Activated naive CD4-positive, alpha-beta T cell treated with anti-CD3 and anti-CD28 coated beads, Interleukin-2, amount 10 ng/mL, durations not matched to agents 7 days and 5 days (primary cell): ENCODE results near the gene PPP1R7.

Source experiments
- CTCF ChIA-PET: fragments of 350-600 bp; sonication (Branson Sonifier 250); formaldehyde crosslinking; loops from one replicate; lab custom pipeline; 2021; ENCODE audit warnings: antibody characterized with exemption; lab: Charles Lee
- DNase-seq: peaks from one replicate; pipeline ENCODE4 v3.0.0-alpha.2; 2020
- H3K27ac Mint-ChIP-seq: one replicate; pipeline ENCODE4 v1.8.0; 2021; ENCODE audit warnings: mild to moderate bottlenecking, moderate library complexity, mixed read lengths
- H3K27me3 Mint-ChIP-seq: one replicate; pipeline ENCODE4 v1.8.0; 2021; ENCODE audit warnings: mild to moderate bottlenecking, mixed read lengths
- H3K36me3 Mint-ChIP-seq: one replicate; pipeline ENCODE4 v1.8.0; 2021; ENCODE audit warnings: mixed read lengths
- H3K4me1 Mint-ChIP-seq: one replicate; pipeline ENCODE4 v1.8.0; 2021; ENCODE audit warnings: mixed read lengths
- H3K4me3 Mint-ChIP-seq: one replicate; pipeline ENCODE4 v1.8.0; 2021; ENCODE audit warnings: mild to moderate bottlenecking, moderate library complexity, mixed read lengths
- H3K9me3 Mint-ChIP-seq: one replicate; pipeline ENCODE4 v1.8.0; 2021; ENCODE audit warnings: mixed read lengths

PPP1R7 gene

GRCh38 chr2:241129086-241129871, 21.0 kb upstream of the PPP1R7 start:
- Mint-ChIP-seq H3K36me3 (peaks cover 21% of the 10 kb centered on the region), H3K27me3 (no peaks in the 10 kb centered on the region), H3K4me1 (peaks cover 15% of the 10 kb centered on the region), H3K4me3 (no peak overlapping the region), H3K27ac (no peak overlapping the region), H3K9me3 (no peaks in the 10 kb centered on the region)
- DNase-seq: peak; percentile 9
- CTCF ChIA-PET: no interaction called here

DNA sequence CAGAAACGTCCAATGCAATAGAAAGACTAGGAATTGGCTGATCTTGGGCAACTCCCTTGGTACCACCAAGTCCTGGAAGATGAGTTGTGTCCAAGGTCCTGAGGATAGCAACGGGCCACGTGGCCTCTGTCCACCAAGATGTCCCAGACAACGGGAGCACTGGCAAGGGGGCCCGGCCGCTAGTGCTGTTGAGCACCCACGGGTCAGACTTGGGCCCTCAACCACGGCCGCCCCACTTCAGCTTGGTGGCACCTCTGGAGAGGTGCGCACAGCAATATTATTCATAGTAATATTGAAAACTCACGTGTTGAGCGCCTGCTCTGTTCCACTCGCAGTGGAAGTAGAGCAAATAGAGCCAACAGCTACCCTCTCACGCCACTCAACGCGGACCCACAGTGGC, 20.0 kb upstream of the PPP1R7 start:
- H3K36me3 Mint-ChIP-seq: peaks cover 21% of the 10 kb centered on the region
- peaks cover 15% of the 10 kb centered on the region for H3K4me1 Mint-ChIP-seq
- H3K27me3 Mint-ChIP-seq: no peaks in the 10 kb centered on the region
- no peaks in the 10 kb centered on the region for H3K9me3 Mint-ChIP-seq
- CTCF ChIA-PET: no interaction called here
- H3K4me3 Mint-ChIP-seq: no peak overlapping the region
- H3K27ac Mint-ChIP-seq: no peak overlapping the region
- no peak for DNase-seq

GRCh38 chr2:241131531-241131930, 18.7 kb upstream of the PPP1R7 start:
- no peak overlapping the region for H3K4me3 Mint-ChIP-seq
- H3K9me3 Mint-ChIP-seq: no peaks in the 10 kb centered on the region
- CTCF ChIA-PET: no interaction called here
- DNase-seq: no peak
- H3K27me3 Mint-ChIP-seq: no peaks in the 10 kb centered on the region
- H3K36me3 Mint-ChIP-seq: peaks cover 28% of the 10 kb centered on the region
- H3K27ac Mint-ChIP-seq: no peak overlapping the region
- peaks cover 15% of the 10 kb centered on the region for H3K4me1 Mint-ChIP-seq

- Mint-ChIP-seq H3K36me3 (peaks cover 25% of the 10 kb centered on the region), H3K4me1 (peaks cover 9% of the 10 kb centered on the region), H3K27me3 (no peaks in the 10 kb centered on the region), H3K27ac (no peak overlapping the region), H3K4me3 (no peak overlapping the region), H3K9me3 (no peaks in the 10 kb centered on the region)
- CTCF ChIA-PET: no interaction called here
- peak; percentile 5 for DNase-seq
Measured at GRCh38 chr2:241132538-241133435, 17.5 kb upstream of the PPP1R7 start.

- Mint-ChIP-seq H3K4me3 (no peak overlapping the region), H3K4me1 (peaks cover 4% of the 10 kb centered on the region), H3K36me3 (peaks cover 26% of the 10 kb centered on the region), H3K27me3 (no peaks in the 10 kb centered on the region), H3K9me3 (no peaks in the 10 kb centered on the region), H3K27ac (no peak overlapping the region)
- peak; percentile 5 for DNase-seq
- CTCF ChIA-PET: no interaction called here
Measured at GRCh38 chr2:241133436-241133820, 16.8 kb upstream of the PPP1R7 start.

GRCh38 chr2:241134711-241135110, 15.6 kb upstream of the PPP1R7 start:
- CTCF ChIA-PET: no interaction called here
- H3K4me1 Mint-ChIP-seq: no peaks in the 10 kb centered on the region
- H3K36me3 Mint-ChIP-seq: peaks cover 29% of the 10 kb centered on the region
- no peaks in the 10 kb centered on the region for H3K9me3 Mint-ChIP-seq
- no peaks in the 10 kb centered on the region for H3K27me3 Mint-ChIP-seq
- H3K27ac Mint-ChIP-seq: no peak overlapping the region
- H3K4me3 Mint-ChIP-seq: no peak overlapping the region
- DNase-seq: peak; percentile 16

GRCh38 chr2:241135737-241136136, 14.5 kb upstream of the PPP1R7 start:
- no peak overlapping the region for H3K27ac Mint-ChIP-seq
- H3K27me3 Mint-ChIP-seq: no peaks in the 10 kb centered on the region
- no peaks in the 10 kb centered on the region for H3K4me1 Mint-ChIP-seq
- CTCF ChIA-PET: interaction anchor here (0.9 kb wide), 1 partner anchor 10 kb away, joined by 5 read pairs; no protein-coding TSS in a partner anchor
- DNase-seq: no peak
- no peak overlapping the region for H3K4me3 Mint-ChIP-seq
- peaks cover 29% of the 10 kb centered on the region for H3K36me3 Mint-ChIP-seq
- H3K9me3 Mint-ChIP-seq: no peaks in the 10 kb centered on the region

DNA sequence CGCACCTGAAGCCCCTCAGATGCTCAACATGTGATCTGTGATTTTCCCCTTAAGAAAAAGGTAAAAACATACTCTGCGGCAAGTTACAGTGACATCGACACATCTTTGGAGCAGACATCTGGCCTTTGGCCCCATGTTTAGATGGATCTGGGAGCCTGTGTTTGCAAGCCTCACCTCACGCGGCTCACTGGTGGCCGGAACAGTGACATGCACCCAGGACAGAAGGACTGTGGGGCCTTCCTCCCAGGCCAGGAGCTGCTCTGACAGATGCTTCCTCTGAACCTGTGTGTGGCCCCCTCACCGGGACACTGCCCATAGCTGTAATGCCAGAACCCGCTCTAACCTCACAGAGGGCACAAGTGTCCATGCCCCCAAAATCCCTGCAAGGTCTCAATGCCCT, 14.1 kb upstream of the PPP1R7 start:
- peaks cover 28% of the 10 kb centered on the region for H3K36me3 Mint-ChIP-seq
- no peaks in the 10 kb centered on the region for H3K27me3 Mint-ChIP-seq
- no peak overlapping the region for H3K27ac Mint-ChIP-seq
- no peaks in the 10 kb centered on the region for H3K9me3 Mint-ChIP-seq
- H3K4me3 Mint-ChIP-seq: no peak overlapping the region
- H3K4me1 Mint-ChIP-seq: no peaks in the 10 kb centered on the region
- peak; percentile 18 for DNase-seq
- CTCF ChIA-PET: interaction anchor here (0.9 kb wide), 1 partner anchor 9 kb away, joined by 5 read pairs; no protein-coding TSS in a partner anchor

DNA sequence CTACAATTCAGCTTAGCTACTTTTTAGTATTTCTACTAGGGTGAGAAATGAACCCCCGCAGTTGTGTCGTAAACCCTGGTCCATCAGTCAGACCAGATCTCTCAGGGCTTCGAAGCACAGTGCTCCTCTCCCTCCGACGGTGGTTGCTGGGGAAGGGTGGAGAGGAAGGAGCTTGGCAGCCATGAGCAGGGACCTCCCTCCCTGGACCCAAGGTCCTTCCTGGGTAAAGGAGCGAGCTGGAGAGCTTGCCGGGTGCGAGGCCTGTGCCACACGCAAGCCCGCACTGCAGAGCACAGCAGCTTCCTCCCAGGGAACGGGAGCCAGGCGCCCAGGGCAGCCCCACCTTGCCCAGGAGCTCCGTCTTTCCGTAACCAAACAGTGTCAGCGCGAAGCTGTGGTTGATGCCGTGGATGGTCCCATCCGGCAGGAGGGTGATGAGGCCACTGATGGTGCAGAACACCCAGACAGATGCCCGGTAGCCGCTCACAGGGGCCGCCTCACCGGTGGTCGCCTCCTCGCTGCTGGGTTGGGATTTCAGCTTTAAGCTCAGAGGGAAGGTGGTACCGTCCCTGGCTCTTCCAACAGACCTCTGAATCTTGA, 13.5 kb upstream of the PPP1R7 start:
- CTCF ChIA-PET: interaction anchor here (0.9 kb wide), 1 partner anchor 9 kb away, joined by 5 read pairs; no protein-coding TSS in a partner anchor
- Mint-ChIP-seq H3K9me3 (no peaks in the 10 kb centered on the region), H3K27me3 (no peaks in the 10 kb centered on the region), H3K36me3 (peaks cover 31% of the 10 kb centered on the region), H3K4me3 (no peak overlapping the region), H3K27ac (no peak overlapping the region), H3K4me1 (no peaks in the 10 kb centered on the region)
- DNase-seq: peak; percentile 6

DNA sequence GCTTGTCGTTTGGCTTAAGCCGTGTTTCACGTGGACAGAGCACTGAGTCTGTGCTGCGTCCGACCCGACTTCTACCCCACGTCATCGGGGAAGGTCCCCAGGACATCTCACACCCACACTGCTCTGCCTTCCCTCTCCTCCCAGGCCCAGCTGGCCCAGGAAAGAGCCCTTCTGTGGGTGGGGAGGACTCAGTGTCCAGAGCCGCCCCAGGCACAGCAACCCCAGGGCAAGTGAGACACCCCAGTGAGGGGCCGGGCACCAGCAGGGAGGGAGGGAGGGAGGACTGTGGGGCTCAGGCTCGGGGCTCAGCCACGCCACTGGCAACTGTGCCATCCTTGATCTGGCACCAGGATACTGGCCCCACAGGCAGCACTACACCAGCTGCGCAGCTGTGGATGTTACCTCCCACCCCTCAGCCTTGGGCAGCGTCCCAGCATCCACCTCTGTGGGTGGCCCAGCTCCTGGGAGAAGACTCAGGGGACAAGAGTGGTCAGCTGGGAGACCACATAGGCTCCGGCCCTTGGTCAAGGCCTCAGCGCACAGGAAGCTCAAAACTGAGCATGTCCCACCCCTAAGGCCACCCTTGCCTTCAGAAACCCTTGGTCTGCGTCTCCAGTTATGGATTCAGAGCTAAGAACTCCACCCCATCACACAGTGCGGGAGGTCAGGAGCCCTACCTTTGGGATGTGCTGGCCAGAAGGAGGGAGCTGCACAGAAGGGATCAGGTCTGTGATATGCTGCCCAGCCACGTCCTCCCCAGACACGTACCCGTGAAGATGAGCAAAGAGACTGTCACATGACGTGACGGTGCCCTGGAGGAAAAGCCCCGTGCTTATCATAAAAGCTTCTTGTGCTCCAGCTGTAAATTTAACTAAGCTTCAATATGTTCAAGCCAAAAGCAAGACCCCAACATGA, 12.7 kb upstream of the PPP1R7 start:
- Mint-ChIP-seq H3K4me1 (no peaks in the 10 kb centered on the region), H3K36me3 (peaks cover 34% of the 10 kb centered on the region), H3K27ac (no peak overlapping the region), H3K9me3 (no peaks in the 10 kb centered on the region), H3K27me3 (no peaks in the 10 kb centered on the region), H3K4me3 (no peak overlapping the region)
- CTCF ChIA-PET: no interaction called here
- peak; percentile 7 for DNase-seq

- DNase-seq: peak; percentile 19
Measured at GRCh38 chr2:241138471-241138870, 11.8 kb upstream of the PPP1R7 start.

DNA sequence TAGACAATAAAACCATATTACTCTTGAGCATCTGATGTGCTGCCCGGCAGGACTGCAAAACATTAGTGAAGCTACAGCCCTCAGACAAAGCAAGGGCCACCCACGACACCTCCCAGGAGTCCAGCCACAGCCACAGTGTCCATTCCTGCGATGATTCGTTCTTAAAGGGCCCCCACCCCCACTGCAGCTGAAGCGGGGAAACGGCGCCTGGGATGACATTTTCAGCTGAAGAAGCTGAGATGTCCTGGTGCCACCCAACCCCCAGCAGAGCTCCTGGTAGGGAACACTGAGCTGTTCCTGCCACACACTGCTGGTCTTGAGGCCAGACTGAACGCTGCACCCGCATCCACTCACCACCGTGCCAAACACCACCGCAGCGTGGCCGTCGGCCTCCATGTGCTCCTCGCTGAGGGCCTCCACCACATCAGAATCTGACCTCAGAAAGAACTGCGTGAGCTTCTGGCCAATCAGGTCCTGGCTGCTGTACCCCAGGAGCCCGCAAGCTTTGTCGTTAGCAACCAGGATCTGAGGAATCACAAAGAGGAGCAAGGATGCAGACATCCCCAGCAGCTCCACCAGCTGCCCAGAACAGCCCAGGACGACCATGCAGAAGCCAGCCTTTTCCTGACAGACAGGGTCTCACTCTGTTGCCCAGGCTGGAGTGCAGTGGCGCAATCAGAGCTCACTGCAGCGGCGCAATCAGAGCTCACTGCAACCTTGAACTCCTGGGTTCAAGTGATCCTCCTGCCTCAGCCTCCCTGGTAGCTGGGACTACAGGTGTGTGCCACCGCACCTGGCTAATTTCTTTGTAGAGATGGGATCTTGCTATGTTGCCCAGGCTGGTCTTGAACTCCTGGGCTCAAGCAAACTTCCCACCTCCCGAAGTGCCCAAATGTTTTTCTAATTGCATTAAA, 10.5 kb upstream of the PPP1R7 start:
- Mint-ChIP-seq H3K27me3 (no peaks in the 10 kb centered on the region), H3K4me1 (no peaks in the 10 kb centered on the region), H3K9me3 (no peaks in the 10 kb centered on the region), H3K36me3 (peaks cover 28% of the 10 kb centered on the region), H3K27ac (no peak overlapping the region), H3K4me3 (no peak overlapping the region)
- peak; percentile 8 for DNase-seq
- CTCF ChIA-PET: interaction anchor here (1.4 to 1.6 kb wide), 2 partner anchors 18 to 156 kb away, joined by 3 read pairs; no protein-coding TSS in a partner anchor

More at GRCh38 chr2:241138471-241138870, 11.8 kb upstream of the PPP1R7 start:
- Mint-ChIP-seq H3K27me3 (no peaks in the 10 kb centered on the region), H3K27ac (no peak overlapping the region), H3K4me3 (no peak overlapping the region), H3K9me3 (no peaks in the 10 kb centered on the region), H3K36me3 (peaks cover 29% of the 10 kb centered on the region), H3K4me1 (no peaks in the 10 kb centered on the region)
- CTCF ChIA-PET: no interaction called here
